ENCODE results near the gene CA5B.
"Not testable (repeated sequence)": the region's sequence is repeated elsewhere in the genome, so short reads cannot be mapped to it uniquely, and the experiment has no call there.

Gene CA5B

DNA sequence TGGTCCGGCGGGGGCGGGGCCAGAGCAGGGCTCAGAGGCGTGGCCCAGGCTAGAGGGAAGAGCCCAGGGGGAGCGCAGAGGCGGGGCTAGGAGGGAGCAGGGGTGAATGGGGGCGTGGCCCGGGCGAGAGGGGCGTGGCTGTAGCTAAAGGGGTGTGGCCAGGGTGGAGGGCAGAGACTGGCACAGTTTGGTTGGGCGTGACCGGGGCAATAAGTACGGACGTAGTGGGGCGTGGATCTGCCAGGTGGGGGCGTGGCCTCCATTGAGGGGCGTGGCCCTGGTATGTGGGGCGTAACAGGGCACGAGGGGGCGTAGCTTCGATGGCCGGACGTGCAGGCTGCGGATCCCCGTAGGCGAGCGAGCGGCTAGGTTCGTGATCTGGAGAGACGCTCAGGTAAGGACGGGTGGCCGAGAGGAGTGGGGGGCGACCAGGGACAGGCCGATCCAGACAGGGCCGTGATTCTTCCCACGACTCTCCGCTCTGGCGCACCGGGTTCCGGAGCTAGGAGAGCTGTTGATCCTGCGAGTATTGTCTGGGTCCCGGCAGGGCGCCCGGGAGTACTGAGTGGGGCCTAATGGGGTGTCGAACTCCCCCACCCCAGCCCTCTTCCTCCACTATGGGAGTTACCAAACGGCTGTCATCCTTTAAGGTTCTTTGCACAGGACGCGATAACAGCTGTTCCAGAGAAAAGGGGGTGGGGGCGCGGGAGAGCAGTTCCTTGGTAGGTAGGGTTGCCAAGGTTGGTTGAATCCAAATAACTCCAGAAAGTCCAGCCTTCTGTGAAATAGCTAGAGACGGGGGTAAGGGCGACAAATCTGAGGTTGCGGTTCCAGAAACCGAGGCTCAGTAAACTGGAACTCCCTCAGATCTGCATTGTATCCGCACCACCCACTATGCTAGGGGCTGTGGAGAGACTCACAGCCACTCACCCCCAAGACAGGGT is at the start of gene CA5B:
TSS of gene CA5B (plus strand) at position 312 of the 944 bp plus-strand sequence. CDS start 11,754 bp downstream, outside the sequence.
- peak; percentile 91 to 100 (median 95) for DNase-seq (ENCODE audit: low read depth in 3 of 3, low spot score in 1 of 3)

DNA sequence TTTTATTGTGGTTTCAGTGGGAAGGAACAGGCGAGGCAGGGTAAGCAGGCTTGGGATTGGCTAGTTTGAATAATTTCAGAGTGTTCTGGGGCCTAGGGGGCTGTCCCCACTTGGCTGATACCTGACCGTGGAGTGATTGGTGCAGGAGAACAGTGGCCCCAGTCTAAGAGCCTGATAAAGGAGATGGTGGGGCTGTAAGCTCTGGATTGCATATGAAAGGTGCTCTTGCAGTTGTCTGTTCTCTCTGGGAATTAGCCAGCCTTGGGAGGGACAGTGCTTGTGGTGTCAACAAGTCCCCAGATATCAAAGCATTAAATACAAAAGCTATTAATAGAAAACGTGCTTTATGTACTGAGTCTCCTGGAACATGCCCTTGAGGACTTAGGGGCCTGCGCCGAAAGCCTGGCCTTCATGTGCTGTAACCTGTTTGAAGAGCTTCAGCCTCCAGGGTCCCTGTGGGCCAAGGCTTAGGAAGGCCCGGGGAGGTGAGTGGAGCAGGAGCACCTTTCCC is 43.1 kb upstream of the CA5B start:
- DNase-seq (ENCODE audit: low read depth in 3 of 3, low spot score in 1 of 3): no peak

DNA sequence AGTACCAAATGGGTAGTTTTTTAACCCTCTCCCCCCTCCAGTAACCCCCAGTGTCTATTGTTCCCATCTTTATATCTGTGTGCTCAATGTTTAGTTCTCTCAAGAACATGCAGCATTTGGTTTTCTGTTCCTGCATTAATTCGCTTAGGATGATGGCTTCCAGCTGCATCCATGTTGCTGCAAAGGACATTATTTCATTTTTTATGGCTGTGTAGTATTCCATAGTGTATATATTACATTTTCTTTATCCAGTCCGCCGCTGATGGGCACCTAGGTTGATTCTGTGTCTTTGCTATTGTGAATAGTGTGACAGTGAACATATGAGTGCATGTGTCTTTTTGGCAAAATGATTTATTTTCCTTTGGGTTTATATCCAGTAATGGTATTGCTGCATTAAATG is 41.6 kb upstream of the CA5B start:
- DNase-seq (ENCODE audit: low read depth in 3 of 3, low spot score in 1 of 3): no peak

DNA sequence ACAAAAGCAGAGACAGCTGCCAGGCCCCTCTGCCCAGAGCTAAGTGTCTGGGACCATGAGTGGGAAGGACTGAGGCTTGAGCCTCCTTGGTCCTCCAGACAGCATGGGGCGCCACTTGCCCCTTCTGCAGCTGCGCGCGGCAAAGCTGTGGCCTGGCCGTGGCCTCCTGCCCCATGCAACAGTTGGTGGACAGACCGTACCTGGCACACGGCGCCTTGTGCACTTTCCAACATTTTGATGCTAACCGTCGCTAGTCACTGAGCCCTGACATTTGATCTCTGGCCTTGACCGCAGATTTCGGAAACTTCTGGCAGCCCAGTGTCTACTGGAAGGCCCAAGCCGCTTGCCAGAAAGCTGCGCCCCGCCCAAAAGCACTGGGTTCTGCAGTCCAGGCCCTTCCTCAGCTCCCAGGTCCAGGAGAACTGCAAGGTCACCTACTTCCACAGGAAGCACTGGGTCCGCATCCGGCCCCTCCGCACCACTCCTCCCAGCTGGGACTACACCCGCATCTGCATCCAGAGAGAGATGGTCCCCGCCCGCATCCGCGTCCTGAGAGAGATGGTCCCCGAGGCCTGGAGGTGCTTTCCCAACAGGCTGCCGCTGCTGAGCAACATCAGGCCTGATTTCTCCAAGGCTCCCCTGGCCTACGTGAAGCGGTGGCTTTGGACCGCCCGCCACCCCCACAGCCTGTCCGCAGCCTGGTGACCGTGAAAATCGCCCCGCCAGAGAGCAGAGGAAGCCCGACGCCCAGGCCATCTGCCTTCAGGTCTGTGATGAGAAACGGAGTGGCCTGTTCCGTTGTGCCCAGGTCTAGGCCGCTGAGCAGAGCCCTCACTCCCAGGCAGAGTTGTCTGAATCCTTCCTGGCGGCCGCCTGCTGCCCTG is 35.3 kb upstream of the CA5B start:
- DNase-seq (ENCODE audit: low read depth in 3 of 3, low spot score in 1 of 3): no peak

- DNase-seq (ENCODE audit: low read depth in 3 of 3, low spot score in 1 of 3): not testable (repeated sequence)
Observed at GRCh38 chrX:15703809-15704208, 34.3 kb upstream of the CA5B start.

- DNase-seq (ENCODE audit: low read depth in 3 of 3, low spot score in 1 of 3): not testable (repeated sequence)
Observed at GRCh38 chrX:15704273-15704672, 33.8 kb upstream of the CA5B start.

GRCh38 chrX:15714529-15714928 is 23.5 kb upstream of the CA5B start:
- DNase-seq (ENCODE audit: low read depth in 3 of 3, low spot score in 1 of 3): no peak

DNA sequence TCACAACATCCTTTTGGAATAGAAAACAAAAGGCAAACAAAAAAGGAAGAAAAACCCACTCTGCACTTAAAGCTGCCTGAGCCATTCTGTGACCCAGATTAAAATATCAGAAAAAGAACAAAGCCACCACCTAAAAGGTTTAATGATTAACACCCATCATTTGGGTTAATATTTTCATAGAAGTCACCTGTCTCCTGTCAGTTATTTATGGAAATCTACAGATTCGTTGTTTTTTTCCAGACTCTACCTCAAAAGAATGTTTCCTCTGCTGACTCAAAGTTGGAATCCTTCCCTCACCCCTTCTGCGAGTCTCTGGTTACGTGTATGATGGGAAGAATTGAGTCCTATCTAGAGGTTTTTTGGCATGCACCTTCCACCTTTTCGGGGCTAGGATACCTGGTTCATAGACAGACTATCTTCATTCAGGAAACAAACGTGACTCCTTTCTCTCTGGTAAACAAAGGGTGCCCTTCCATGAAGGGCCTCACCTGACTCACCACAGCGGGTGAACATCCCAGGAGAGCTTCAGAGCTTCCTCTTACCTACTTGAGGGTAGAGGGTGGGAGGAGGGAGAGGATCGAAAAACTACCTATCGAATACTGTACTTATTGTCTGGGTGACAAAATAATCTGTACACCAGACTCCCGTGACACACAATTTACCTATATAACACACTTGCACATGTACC is 19.6 kb upstream of the CA5B start:
- DNase-seq (ENCODE audit: low read depth in 3 of 3, low spot score in 1 of 3): no peak

GRCh38 chrX:15719324-15719968 is 18.6 kb upstream of the CA5B start:
- no peak for DNase-seq (ENCODE audit: low read depth in 3 of 3, low spot score in 1 of 3)

DNA sequence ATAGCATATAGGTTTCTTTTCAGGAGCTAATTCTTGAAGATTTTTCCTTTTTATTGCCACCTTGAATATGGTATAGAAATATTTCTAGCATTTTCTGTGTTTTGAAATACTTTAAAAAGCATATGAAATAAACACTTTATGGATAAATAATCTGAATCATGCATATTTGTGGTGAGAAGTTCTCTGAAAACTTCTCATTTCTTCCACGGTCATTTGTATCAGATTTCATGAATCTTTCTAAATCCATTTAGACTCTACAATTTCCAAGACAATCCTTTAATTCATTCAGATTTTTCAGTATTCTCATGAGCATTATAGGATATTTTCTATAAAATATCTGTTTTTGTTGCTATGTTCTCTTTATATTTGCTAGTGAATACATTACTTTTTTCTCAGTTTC is 16.2 kb upstream of the CA5B start:
- DNase-seq (ENCODE audit: low read depth in 3 of 3, low spot score in 1 of 3): no peak

DNA sequence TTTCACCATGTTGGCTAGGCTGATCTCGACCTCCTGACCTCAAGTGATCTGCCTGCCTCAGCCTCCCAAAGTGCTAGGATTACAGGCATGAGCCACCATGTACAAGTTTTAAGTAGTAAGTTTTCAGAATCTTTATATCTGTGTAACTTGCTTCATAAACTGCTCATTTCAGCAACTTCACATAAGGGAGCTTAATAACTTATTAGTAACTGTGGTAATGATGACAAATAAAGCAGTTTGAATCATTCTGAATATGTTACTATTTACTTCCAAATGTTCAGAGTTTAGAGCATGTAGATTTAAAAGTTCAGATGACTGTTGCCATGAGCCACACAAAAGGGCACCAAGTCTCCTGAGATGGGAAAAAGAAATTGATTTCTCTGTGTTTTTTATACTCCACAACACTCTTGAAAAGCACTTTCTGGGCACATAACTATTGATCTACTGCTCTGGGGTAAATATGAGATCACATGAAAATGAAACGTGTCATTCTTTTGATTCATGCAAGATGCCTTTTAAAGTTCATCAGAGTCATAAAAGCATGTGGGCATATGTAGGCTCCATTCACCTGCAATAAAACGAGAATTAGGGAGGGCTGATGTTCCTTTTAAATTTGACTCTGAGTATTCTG is 14.1 kb upstream of the CA5B start:
- DNase-seq (ENCODE audit: low read depth in 3 of 3, low spot score in 1 of 3): no peak

DNA sequence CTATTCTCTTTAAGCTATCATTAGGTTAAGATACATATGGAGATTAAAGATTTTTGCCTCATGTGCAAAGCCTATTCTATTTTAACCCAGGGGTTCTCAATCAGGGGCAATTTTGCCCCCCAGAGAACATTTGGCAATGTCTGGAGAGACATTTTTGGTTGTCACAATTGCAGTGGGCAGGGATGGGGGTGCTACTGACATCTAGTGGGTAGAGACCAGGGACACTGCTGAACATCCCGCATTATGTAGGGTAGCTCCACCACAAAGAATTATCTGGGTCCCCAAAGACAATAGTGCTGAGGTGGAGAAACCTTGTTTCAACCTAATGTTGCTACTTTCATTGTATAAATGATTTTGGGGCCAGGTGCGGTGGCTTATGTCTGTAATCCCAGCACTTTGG is 13.2 kb upstream of the CA5B start:
- DNase-seq (ENCODE audit: low read depth in 3 of 3, low spot score in 1 of 3): no peak

GRCh38 chrX:15731368-15731767 is 6.7 kb upstream of the CA5B start:
- DNase-seq (ENCODE audit: low read depth in 3 of 3, low spot score in 1 of 3): not testable (repeated sequence)

DNA sequence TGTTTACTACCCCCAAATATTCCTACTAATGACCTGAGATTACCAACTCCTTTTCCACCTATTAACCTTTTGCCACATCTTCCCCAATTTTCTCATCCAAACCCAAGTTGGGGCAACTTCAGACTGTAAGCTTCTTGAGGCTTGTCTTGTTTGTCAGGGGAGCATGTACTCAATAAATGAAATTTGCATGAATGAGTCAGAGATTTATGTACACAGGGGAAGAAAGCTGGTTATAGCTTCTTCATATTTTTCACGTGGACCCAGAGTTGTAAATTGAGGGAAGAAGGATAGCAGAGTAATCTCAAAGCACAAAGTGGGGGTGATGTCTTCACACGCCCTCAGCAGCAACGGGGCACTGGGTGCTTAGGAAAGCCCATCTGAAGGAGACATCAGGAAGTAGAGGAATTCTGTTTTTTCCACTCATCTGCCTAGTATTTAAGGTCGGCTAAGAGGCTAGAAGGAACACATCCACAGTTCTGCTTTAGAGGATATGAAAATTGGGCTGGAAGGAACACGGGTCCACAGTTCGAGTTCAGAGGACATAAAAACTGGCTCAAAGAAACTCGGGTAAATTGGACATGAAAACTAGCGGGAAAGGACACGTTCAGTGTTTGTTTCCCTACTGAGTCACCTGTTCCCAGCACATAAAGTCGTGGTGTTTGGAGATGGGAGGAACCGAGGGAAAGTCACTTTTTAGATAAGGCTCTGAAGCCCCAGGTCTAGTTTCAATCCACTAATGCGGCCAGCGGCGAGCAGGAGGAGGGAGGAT is 696 bp upstream of the CA5B start:
- no peak for DNase-seq (ENCODE audit: low read depth in 3 of 3, low spot score in 1 of 3)

- DNase-seq (ENCODE audit: low read depth in 3 of 3, low spot score in 1 of 3): no peak
Observed at GRCh38 chrX:15739886-15740285, 1.8 kb downstream of the CA5B start.

DNA sequence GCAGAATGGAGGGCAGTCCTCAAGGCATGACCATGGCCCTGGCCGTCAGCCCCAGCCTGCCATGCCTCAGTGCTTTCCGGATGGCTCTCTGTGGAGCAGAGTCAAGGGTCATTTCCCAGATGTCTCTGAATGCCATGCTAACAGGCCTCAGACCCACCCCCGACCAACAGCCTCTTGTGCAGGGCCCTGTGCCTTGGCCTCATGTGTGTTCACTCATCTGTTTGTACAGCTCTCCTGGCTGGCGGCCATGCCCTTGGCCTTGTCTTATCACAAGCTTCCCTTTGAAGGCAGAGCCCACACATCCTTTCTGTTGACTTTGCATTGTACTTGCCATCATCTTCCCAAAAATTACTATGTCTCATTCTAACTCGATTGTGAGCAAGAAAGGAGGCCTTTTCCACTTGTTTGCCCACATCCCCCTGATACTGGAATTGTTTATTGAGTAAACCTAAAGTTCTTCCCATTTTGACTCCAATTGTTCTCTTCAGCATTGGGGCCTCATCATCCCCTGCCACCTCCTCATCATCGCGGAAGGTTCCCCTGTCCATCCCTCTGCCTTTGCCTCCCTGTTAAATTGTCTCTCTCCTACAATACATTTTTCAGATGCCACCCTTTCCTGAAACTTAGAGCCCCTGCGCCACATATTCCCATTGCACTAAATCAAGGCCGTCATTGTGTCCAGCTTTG is 6.3 kb downstream of the CA5B start:
- DNase-seq (ENCODE audit: low read depth in 3 of 3, low spot score in 1 of 3): no peak

- DNase-seq (ENCODE audit: low read depth in 3 of 3, low spot score in 1 of 3): no peak
Observed at GRCh38 chrX:15745179-15745578, 7.1 kb downstream of the CA5B start.

GRCh38 chrX:15746651-15747050 is 8.6 kb downstream of the CA5B start:
- DNase-seq (ENCODE audit: low read depth in 3 of 3, low spot score in 1 of 3): not testable (repeated sequence)
